ENCODE data around the gene FDX2. TPM values are rescaled to one million over a fixed set of nuclear protein-coding genes. Genes with fewer than 3 reads are reported as not detected.
A peak's percentile ranks its signal among the peaks of the same experiment; 100 is the strongest.

Gene FDX2
- total RNA-seq, 4 donors from 2014 or later, result 9.1 to 32.0 (median 21.9) TPM

GRCh38 chr19:10334588-10335351 lies 19.0 kb upstream of the FDX2 start:
- in situ Hi-C loops (cut with MboI; ENCODE audit: low sequenced_read_pairs in 4 of 4) (no loop called here), intact Hi-C loops (cut with DNase I; ENCODE audit: low total_unique reads) (loop anchor here (5.0 to 10.0 kb wide), 3 partner anchors 62 to 500 kb away; partner anchors contain the start of genes EIF3G, ICAM1, P2RY11 and PIN1)
- H3K36me3 ChIP-seq, result peaks cover 0 to 9% of the 10 kb centered on the region in 2 donors

GRCh38 chr19:10333758-10334587 lies 18.2 kb upstream of the FDX2 start:
- H3K27me3 ChIP-seq, result no peaks in the 10 kb centered on the region
- H3K36me3 ChIP-seq, result peaks cover 0 to 17% of the 10 kb centered on the region in 2 donors
- H3K4me3 ChIP-seq, result peak overlapping the region; percentile 69 to 96 (median 88)
- no peaks in the 10 kb centered on the region for H3K9me3 ChIP-seq
- ATAC-seq (peak in 1 of 2 donors; percentile 4), DNase-seq (no peak)
- peaks cover 18 to 23% of the 10 kb centered on the region in 2 donors for H3K4me1 ChIP-seq
- TF ChIP-seq POLR2A (IDR thresholded peaks at IDR 0.05) (no peak), CTCF (IDR thresholded peaks at IDR 0.05 in 4 of 5, conservative IDR thresholded peaks at IDR 0.05 in 1 of 5) (no peak)
- intact Hi-C loops (cut with DNase I; ENCODE audit: low total_unique reads), result loop anchor here (1.0 to 10.0 kb wide), 6 partner anchors 19 to 499 kb away; partner anchors contain the start of genes EIF3G, ICAM1, MRPL4 and P2RY11
- peak overlapping the region; percentile 90 to 98 (median 95) for H3K27ac ChIP-seq
- in situ Hi-C loops (cut with MboI; ENCODE audit: low sequenced_read_pairs in 4 of 4), result no loop called here

More at GRCh38 chr19:10334588-10335351, 19.0 kb upstream of the FDX2 start:
- TF ChIP-seq CTCF (IDR thresholded peaks at IDR 0.05 in 4 of 5, conservative IDR thresholded peaks at IDR 0.05 in 1 of 5), result peak in 1 of 5 experiments; percentile 19
- TF ChIP-seq POLR2A (IDR thresholded peaks at IDR 0.05), result peak; percentile 65
- Histone ChIP-seq H3K9me3 (no peaks in the 10 kb centered on the region), H3K27ac (peak overlapping the region; percentile 90 to 98 (median 95)), H3K4me3 (peak overlapping the region; percentile 69 to 96 (median 88)), H3K27me3 (no peaks in the 10 kb centered on the region), H3K4me1 (peaks cover 18 to 23% of the 10 kb centered on the region in 2 donors)
- DNase-seq (peak; percentile 93 to 94), ATAC-seq (peak; percentile 83 to 87)

GRCh38 chr19:10332965-10333757 lies 17.3 kb upstream of the FDX2 start, which contains the start of gene RAVER1:
Gene RAVER1, minus strand, starts transcription at chr19:10333529. Its CDS starts 22 bp downstream, at chr19:10333507.
- in situ Hi-C loops (cut with MboI; ENCODE audit: low sequenced_read_pairs in 4 of 4), result no loop called here
- Histone ChIP-seq H3K36me3 (peaks cover 0 to 25% of the 10 kb centered on the region in 2 donors), H3K27ac (peak within 1 kb of the TSS; percentile 90 to 98 (median 95)), H3K4me3 (peak within 1 kb of the TSS; percentile 69 to 96 (median 88)), H3K27me3 (no peaks in the 10 kb centered on the region), H3K9me3 (no peaks in the 10 kb centered on the region), H3K4me1 (peaks cover 18 to 23% of the 10 kb centered on the region in 2 donors)
- intact Hi-C loops (cut with DNase I; ENCODE audit: low total_unique reads), result loop anchor here (1.0 to 10.0 kb wide), 6 partner anchors 18 to 498 kb away; partner anchors contain the start of genes EIF3G, ICAM1, MRPL4 and P2RY11
- ATAC-seq (peak; percentile 90 to 91), DNase-seq (peak; percentile 97)
- no peak for TF ChIP-seq CTCF (IDR thresholded peaks at IDR 0.05 in 4 of 5, conservative IDR thresholded peaks at IDR 0.05 in 1 of 5)
- peak; percentile 85 to 94 for TF ChIP-seq POLR2A (IDR thresholded peaks at IDR 0.05)

All from gastrocnemius medialis (tissue), 4 donors.